Measurements from ENCODE around the gene PRKCZ.
A peak's percentile ranks its signal among the peaks of the same experiment; 100 is the strongest.

Gene PRKCZ

DNA sequence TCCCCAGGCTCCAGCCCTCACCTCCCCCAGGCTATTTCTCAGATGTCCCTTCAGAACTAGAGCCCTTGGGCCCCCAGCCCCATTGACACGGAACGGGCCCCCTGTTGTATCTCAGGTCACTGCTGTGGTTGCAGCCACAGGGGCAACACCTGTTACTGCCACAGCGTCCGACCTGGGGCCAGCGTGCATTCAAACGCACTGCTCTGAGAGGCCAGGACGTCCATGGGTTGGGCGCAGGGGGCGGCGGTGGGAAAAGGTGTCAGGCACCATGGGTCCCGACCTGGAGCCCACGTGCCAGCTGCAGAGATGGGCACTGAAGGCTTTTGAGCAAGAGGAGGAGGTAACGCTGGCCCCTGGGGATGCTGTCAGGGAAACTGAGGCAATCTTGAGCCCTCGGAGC lies 131.1 kb downstream of the PRKCZ start:
- ATAC-seq: no peak

DNA sequence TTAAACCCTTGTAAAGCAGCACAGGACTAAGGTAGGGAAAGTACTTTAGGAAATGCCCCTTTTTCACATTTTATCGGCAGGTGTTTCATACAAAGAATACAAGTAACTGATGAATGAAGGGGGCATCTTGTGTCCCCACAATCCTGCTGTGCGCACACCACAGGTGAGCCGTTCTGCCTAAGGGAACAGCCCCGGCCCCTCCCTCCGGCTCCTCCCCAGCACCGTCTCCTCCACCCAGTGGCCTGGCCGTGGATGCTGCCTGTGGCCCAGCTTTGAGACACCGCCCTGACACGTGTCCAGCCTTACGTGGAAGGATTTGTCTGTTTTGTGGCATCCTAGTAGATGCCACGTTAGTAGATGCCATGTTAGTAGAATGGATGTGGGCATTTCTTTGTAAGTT lies 131.5 kb downstream of the PRKCZ start:
- no peak for ATAC-seq

DNA sequence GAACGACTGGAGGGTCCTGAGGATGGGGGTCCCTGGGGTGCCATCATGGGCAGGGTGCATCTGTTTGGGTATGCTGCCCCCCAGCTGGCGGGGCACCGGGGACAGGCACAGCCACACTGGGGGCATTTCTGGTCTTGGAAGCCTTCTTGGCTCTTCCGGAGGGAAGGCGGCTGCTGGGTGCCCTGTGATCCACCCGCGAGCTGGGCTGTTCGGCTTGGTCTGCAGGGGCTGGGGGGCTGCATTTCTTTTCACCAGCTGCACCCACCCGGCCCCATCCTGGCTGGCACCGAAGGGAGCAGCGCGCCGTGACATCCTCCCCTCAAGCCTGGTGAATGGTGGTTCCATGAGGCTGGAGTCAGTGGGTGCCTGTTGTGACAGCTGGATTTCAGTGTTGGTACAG lies 132.2 kb downstream of the PRKCZ start:
- ATAC-seq: no peak

DNA sequence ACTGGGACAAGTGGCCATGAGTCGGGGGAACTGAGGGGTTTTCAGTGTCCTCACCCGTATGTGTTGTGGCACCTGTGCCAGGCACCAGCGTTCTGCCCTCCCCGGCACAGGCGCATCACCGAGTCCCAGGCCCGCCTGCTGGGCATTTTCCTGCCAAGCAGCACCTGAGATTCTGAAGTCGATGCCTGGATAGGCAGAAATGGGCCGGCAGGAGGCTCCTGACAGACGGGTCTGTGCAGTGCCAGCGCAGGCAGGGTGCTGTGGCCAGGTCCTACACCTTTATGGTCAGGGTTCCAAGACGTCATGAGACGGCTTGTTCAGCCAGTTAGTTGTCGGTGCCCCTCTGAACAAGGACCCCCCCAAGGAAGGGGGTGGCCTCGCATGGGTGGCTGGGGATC lies 133.7 kb downstream of the PRKCZ start:
- ATAC-seq: no peak

DNA sequence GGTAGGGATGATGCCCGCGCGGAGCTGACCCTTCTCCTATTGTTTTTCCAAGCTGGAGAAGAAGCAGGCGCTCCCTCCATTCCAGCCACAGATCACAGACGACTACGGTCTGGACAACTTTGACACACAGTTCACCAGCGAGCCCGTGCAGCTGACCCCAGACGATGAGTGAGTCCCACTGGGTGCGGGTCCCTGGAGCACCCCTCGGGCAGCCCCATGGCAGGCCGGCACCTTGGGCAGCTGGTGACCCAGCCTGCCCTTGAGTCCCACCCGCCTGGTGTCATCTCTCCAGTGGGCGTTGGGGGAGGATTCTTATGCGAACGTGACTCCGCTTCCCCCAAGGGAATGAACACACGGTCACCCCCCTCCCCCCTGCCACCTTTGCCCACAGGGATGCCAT lies 134.3 kb downstream of the PRKCZ start:
- no peak for ATAC-seq

DNA sequence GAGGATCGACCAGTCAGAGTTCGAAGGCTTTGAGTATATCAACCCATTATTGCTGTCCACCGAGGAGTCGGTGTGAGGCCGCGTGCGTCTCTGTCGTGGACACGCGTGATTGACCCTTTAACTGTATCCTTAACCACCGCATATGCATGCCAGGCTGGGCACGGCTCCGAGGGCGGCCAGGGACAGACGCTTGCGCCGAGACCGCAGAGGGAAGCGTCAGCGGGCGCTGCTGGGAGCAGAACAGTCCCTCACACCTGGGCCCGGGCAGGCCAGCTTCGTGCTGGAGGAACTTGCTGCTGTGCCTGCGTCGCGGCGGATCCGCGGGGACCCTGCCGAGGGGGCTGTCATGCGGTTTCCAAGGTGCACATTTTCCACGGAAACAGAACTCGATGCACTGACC lies 134.7 kb downstream of the PRKCZ start:
- ATAC-seq: no peak

DNA sequence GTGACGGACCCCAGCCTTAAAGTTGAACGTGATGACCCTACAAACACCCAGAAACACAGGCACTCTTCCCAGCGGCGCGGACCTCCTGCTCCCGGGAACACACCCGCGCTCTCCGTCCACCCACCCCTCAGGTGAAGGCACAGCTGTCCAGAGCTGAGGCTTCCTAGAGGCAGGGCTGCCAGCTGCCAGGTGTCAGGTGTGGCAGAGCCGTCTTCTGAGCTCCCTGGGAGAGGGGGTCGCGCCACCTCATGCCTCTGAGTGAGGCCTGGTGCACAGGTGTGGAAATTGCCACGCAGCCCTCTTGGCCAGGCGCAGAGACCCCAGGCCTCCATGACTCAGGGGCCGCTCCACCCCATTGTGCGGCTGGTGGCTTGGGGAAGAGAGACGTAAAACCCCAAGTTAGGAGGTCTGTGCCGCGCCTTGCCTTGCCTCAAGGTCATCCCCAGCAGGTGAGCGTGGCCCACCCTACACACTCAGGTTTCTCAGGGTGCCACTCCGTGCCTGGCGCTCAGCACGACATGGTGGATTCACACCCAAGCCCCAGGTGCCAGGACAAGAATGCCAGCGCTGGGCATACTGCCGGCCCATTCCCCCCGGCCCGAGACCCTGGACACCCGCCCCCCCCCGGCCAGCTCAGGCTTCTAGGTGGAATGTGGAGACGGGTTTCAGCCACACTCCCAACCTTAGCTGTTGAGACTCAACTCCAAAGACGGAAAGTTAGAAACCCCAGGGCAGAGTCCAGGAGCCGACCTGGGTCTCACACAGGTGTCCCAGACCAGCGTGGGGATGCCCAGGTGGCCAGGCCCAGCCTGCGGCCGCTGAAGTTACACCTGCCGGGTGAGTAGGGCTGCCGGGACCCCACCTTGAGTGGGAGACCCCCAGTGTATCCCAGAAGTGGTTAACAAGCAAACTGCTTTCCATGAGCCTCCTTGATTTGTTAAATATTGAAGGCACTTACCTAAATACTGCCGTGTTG lies 136.0 kb downstream of the PRKCZ start:
- ATAC-seq: no peak

DNA sequence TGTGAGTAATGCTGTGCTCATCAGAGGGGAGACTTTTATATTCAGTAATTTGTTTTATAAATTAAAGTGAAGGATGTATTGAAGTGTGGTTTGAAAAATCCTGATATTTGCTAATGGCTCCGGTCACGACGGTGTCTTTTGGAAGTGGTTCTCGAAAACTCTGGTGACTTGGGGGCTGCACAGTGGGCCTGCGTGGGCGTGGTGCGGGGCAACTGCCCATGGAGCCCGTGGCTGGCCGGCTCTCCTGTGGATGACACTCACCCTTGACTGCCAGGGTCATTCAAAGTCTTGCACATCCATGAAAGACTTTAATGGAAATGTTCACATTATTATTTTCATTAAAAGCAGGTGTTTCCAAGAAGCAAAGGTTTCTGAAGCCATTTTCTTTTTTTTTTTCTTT lies 136.7 kb downstream of the PRKCZ start:
- no peak for ATAC-seq

DNA sequence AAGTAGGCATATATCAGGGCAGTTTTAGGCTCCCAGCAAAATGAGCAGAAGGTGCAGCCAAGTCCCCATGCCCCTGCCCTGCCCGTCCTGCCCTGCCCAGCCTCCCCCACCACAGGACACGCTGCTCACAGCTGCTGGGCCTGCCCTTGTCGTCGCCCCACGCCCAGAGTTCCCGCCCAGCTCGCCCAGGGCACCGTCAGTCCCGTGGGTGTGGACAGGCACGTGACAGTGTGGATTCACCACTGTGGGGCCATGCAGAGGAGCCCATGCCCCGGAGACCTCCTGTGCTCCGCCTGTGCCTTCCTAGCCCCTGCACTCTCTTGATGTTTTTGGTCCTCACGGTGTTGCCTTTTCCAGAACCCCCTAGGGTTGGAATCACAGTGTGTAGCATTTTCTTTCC lies 137.4 kb downstream of the PRKCZ start:
- no peak for ATAC-seq

DNA sequence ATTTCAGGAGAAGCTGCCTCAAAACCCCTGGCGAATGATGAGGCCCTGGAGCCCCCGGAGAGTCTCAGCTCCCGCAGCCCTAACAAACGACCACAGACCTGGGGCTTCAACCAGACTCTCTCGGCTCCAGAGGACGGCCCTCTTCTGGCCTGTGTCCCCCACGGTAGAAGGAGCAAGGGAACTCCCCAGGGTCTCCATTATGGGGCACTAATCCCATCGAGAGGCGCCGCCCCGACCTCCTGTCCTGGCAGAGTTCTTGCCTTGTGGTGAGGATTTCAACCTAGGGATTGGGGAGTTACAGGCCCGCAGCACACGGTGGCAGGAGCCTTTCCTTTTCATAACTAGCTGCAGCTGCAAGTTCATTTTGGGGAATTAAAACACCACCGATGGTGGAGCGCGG lies 138.1 kb downstream of the PRKCZ start:
- ATAC-seq: no peak

DNA sequence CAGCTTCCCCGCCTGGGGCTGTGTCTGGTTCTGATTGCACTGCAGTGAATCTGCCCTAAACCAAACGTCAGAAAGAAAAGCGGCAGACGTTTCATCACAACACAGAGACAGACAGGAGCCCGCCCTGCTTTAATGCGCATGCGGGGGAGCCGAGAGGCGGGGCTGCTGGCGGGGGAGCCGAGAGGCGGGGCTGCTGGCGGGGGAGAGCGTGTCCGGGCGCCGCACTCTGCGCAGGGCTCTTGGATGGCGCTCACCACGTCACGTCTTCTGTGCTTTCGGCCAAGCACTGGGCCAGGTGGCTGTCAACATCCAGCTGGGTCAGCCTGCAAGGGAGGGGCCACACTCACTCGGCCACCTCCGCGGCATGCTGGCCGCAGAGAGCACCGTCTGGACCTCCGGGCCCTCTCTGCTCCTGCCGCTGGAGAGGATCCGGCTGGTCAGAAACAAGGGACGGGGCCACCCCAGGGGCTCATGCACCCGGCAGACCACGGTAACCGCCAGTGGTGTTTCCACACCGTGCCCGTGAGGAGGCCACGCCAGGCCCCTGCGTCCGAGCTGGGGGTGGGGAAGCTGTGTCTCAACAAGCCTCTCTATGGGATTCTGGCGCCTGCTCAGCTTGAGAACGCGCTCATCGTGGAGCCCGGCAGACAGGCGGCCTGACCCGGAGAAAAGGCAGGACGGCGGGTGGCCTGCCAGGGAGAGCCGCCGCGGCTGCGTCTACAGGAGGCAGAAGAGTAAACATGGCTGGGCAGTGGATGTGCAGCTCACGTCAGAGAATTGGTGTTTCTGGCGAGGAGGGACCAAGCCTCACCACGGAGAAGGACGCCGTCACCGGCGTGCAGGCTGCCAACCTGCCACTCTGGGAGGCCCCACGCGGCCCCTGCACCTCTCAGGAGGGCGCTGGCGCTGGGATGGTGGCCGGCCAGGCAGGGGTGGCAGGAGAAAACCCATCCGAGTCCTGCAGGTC lies 139.5 kb downstream of the PRKCZ start:
- ATAC-seq: peak; percentile 91 to 93

DNA sequence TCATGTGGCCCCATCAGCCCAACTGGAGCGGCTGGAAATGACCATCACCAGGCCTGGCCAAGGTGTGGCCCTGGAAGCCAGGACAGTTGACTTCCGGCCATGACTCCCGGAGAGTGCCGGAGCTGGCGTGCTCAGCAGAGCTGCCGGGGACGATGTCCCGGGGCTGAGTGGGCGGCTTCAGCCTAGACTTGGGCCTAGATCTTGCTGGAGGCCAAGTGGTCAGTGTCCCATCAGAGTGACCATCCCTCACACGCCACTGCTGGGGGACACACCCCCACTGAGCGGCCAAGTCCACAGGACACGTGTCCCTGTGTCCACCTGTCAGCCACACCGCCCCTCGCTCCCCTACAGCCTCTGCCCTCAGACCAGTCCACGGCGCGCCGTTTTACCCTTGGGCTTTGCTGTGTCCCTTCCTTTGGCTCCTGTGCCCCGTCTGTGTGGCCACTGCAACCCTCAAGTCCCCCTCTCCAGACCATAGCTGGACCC lies 140.3 kb downstream of the PRKCZ start:
- ATAC-seq: no peak

DNA sequence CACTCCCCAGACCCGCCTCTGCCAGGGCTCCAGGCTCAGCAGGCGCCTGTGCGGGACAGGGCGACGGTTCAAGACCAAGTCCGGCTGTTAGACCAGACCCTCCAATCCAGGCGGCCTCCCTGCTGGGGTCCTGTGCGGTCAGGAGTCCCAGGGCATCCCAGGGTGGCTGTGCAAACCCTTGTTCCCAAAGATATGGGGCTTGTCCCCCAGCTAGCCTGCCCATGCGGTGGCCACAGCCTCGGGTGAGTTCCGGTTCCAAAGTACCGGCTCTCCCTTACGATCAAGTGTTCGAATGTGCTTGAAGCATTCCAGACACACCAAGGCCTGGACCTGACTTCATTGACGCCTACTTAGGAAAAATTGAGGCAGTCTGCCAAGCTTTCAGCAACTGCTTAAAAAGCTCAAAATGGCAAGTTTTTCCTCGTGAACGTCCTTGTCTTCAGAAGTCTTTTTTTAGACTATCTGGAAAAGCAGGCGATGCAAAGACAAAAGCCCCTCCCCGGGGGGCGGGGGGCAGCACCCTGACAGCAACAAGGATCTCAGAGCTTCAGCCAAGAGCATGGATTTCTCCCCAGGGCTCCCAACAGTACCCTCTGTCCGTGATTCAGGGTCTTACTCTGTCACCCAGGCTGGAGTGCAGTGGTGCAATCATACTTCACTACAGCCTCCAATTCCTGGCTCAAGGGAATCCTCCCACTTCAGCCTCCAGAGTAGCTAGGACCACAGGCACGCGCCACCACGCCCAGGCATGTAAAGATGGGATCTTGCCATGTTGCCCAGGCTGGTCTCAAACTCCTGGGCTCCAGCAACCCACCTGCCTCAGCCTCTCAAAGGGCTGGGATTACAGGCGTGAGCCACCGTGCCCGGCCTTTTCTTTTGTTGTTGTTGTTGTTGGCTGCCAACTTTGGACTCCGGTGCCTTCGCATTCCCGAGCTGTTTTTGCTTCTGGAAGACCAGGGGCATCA lies 142.1 kb downstream of the PRKCZ start:
- ATAC-seq: no peak

DNA sequence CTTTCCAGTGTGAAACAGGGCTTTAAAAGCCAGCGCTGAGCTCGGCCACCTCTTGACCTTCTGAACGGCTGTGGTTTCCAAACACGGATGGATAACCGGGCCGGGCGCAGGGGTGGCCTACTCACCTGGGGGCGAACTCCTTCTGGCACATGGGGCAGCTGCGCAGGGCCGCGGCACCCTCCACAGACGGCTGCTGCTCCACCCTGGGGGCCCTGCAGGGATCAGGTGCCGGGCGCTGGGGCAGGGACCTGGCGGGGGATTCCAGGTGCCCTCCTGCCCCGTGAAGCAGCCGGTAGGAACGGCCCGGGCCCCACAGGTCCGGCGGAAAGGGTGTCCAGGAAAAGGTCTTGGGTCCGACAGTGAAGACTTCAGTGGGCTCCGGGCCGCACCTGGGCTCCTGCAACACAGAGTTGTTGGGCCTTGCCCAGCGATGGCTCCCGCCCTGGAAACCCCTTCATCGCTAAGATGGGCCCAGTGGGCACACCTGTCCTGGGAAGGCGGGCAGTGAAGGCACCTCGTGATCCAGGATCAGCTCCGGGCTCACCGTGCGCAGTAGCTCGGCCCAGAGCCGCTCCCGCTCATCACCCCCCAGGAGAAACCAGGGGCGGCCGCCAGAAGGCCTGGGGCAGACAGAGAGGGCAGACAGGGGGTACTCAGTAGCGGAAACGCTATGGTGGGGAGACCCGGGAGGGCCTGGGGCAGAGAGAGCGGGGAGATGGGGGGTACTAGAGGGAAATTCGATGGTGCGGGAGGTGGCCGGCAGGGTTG lies 143.5 kb downstream of the PRKCZ start:
- ATAC-seq: no peak

DNA sequence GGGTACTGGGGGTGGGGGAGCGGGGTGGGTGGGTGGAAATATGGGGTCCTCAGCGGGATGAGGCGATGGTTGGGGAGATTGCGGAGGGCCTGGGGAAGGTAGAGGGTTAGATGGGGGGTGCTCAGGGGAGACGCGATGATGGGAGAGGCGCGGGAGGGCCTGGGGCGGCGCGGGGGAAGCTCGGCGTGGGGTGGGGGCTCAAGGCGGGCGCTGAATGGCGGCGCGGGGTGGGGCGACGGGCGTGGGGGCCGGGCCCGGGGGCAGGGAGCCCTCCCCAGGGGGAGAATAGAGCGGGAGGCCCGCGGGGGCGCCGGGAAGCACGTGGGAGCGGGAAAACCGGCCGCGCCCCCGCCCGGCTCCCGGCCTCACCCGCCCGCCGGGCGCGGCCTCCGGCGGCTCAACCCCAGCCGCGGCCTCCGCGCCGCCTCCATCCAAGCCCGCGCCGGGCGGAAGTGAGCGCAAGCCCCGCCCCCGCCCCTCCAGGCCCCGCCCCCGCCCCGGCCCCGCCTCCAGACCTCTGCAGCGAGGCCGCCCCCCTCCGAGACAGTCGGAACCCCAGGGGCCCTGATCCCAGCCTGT lies 144.2 kb downstream of the PRKCZ start, which contains the start of gene FAAP20:
Gene FAAP20 (minus strand): TSS at position 454 of the 579 bp plus-strand sequence. CDS start 23 bp downstream, at position 431.
- ATAC-seq: peak; percentile 54 to 57

DNA sequence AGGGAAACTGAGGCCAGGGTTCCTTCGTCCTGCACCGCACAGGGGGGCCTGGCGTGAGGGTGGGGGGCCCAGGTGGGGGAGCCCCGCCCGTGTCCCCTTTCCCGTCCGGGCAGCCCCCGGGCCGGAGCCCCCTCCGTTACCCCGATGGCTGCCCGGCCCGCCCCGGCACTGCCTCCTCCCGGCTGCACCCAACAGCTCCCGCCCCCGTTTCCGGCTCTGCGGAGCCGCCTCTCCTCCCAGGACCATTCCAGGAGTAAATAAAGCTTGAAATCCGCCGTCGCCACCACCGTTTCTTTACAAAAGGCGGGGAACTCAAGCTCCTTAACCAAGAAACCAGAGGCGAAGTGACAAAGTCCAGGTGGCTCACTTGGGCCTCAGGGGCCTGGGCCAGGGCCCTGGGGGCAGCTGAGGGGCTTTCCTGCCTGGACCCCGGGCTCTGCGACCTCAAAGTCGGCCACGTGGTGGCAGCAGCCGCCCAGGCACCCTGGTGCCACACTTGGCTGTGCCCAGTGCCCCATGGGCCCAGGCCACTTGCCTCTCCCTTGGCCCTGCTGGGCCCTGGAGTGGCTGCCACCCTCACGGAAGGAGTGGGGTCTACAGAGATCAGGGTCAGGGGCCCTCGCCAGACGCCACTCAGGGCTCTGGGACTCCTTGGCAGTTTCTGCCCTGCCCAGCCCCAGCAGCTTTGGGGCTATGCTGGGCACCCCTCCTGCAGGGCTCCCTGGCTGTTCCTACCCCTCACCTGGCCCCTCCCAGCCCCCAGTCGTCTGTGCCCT lies 144.9 kb downstream of the PRKCZ start:
- ATAC-seq: peak; percentile 75 to 77

DNA sequence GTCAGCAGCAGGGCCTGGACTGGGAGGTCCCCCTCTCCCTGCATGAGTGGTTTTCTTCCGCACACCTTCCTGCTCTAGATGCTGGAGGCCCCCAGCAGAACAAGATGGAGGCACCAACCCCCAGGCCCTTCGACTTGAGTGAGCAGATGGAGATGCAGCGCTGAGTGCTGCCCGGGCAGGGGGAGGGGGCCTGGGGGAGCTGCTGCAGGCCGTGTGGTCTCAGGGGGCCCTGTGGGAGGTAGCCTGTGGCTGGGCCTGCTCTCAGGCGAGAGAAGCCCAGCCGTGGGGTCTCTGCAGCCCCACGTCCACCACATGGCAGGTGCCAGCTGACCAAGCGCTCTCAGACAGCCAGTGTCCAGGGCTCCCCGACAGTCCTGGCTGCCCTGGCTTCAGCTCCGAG lies 145.6 kb downstream of the PRKCZ start:
- ATAC-seq: no peak

DNA sequence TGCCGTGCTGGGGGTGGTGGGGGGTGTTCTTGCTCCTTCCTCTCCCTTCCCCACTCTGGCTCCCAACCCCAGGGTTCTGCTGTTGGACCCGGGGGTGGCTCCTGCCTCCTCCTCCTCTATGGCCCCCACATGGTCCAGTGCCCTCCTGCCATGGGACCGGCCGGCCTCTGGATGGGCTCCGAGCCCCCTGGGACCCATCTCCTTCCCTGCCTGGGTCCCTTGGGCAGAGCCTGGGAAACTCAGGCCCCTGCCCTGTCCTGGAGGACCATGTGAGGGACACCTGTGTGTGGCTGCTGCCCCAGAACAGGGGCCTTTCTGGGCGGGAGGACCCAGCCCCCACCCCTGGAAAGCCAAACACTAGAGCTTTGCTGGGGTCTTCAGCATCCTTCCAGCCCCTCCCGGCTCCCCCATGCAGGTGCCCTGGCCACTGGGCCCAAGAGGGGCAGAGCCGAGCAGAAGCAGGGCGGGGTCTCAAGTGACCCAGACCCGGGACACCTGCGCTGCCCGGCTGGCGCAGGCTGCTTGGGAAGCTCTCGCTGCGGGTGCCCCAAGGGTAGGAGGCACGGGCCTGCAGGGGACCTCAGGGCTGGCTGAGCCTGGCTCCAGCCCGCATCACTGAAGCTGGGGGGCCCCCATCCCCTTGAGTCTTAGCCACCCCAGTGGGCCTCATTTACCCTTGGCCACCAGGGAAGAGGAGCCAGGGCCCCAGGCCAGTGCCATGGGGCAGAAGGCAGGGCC lies 146.9 kb downstream of the PRKCZ start:
- ATAC-seq: no peak

DNA sequence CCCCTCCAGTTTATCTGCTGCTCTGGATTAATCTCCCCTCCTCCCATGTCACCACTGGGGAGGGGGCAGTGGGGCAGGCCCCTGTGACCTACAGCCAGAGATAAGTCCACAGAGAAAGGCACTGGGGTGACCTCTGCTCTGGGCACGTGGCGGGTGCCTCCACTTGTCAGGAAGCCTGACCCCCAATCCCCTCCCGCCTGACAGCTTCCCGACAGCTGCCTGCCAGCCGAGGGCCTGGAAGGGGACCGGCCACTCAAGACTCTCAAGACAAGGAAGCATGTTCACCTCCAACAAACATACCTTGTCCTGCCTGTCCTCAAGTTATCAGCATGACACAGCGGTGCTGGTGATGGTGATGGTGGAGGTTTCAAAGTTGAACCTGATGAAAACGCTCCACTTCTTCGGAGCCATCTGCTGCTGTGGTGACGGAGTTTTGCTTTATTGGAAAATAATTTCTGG lies 147.5 kb downstream of the PRKCZ start:
- ATAC-seq: no peak
